Measurements from ENCODE around the gene RPS27.

- no peak for TF ChIP-seq CTCF (IDR thresholded peaks at IDR 0.05)
- no peak for TF ChIP-seq EZH2 (IDR thresholded peaks at IDR 0.05)
These were observed 15.6 kb downstream of the RPS27 start for GRCh38 chr1:154006136-154006535.

Measured in neural progenitor cell (in vitro differentiated cells).